IPS-20b (cell line): ENCODE results near the gene CAMSAP1.

Experiments used
- H3K27ac ChIP-seq: one replicate; pipeline ENCODE4 v1.5.1; 2013; ENCODE audit warnings: low read length
- H3K27me3 ChIP-seq: 2 replicates; pipeline ENCODE4 v1.6.1; 2013; ENCODE audit warnings: mild to moderate bottlenecking, low read length, inconsistent platforms; ENCODE audit not compliant: insufficient read depth
- H3K36me3 ChIP-seq: 2 replicates; pipeline ENCODE4 v1.6.1; 2013; ENCODE audit warnings: low read depth, mild to moderate bottlenecking, inconsistent platforms, low read length, moderate library complexity; ENCODE audit not compliant: insufficient read depth
- H3K4me1 ChIP-seq: 2 replicates; pipeline ENCODE4 v1.6.1; 2013; ENCODE audit warnings: mild to moderate bottlenecking, control low read depth, inconsistent platforms, low read length, moderate library complexity; ENCODE audit not compliant: insufficient read depth
- H3K4me3 ChIP-seq: 2 replicates; pipeline ENCODE4 v1.5.1; 2013; ENCODE audit warnings: mild to moderate bottlenecking, low read length, inconsistent platforms
- H3K9ac ChIP-seq: 2 replicates; pipeline ENCODE4 v1.6.1; 2013; ENCODE audit warnings: low read depth, mild to moderate bottlenecking, inconsistent platforms, low read length, moderate library complexity
- H3K9me3 ChIP-seq: 2 replicates; pipeline ENCODE4 v1.6.1; 2013; ENCODE audit warnings: mild to moderate bottlenecking, low read depth, low read length, inconsistent platforms; ENCODE audit not compliant: insufficient read depth

Gene CAMSAP1

DNA sequence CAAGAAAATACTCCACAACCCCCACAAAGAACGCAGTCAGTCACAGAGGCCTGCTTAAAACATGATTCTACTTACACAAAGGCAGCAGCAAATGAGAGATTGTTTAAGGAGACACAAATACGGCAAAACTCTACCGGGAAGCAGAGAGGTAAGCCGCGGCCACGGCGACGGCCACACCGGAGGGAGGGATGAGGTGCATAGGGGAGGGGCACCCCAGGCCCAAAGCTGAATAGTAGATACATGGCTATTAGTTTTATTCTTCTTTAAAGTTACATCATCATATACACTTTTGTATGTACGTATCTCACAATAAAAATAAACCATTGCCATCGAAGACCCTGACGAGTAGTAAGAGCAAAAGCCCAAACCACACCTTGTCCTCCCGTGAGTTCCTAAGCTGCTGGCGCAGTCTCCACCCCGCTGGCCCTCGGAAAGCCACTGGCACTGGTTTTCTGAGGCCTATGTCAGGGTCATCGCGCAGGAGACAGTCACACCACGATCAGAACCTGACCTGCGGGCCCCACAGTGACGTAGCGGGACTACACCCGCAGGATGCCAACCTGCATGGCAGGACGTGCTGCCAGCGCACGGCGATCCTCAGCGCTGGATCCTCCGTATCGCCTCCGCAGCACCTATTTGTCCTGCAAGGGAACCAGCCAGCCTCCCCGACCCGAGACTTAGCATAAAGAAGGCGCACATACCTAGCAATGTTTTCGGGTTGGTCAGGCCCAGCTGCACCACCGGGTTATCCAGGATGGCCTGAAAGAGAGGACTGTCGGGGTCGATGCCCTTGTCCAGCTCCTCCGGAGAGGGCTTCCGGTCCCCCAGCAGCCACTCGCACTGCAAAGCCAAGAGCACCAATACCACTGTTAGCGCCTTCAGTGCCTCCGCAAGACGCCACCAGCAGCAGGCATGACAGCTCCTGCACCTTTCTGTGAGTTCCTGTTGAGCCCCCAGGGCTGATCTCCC lies 30.5 kb upstream of the CAMSAP1 start:
- Histone ChIP-seq H3K4me3 (no peak overlapping the region), H3K36me3 (peaks cover 72% of the 10 kb centered on the region), H3K9ac (no peak overlapping the region), H3K9me3 (peaks cover 9% of the 10 kb centered on the region; the same call in 1 of the 2 replicates), H3K27me3 (no peaks in the 10 kb centered on the region), H3K4me1 (no peaks in the 10 kb centered on the region), H3K27ac (no peak overlapping the region)

DNA sequence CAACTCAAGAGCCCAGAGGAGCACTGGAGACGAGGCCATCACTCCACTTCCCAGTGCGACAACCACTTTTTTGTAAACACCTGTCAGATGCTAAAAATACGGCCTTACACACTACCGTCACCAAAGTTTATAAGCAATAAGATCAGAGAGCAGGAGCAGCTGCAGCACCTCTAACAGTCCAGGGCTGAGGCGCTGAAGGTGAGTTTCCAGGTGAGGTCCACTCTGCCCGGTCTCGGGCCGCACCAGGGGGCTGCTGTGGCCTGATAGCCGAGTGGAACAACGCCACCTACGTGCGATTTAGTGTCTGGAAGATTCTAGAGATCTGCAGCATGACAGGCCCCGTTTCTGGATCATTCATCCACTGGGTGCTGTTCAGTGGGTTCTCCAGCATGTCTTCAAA lies 25.8 kb upstream of the CAMSAP1 start:
- Histone ChIP-seq H3K4me1 (no peaks in the 10 kb centered on the region), H3K27ac (no peak overlapping the region), H3K4me3 (no peak overlapping the region), H3K9me3 (peaks cover 9% of the 10 kb centered on the region; the same call in 1 of the 2 replicates), H3K36me3 (peaks cover 56% of the 10 kb centered on the region), H3K27me3 (no peaks in the 10 kb centered on the region), H3K9ac (no peak overlapping the region)

GRCh38 chr9:135932656-135933055 lies 25.3 kb upstream of the CAMSAP1 start:
- Histone ChIP-seq H3K9me3 (peaks cover 9% of the 10 kb centered on the region; the same call in 1 of the 2 replicates), H3K27ac (no peak overlapping the region), H3K36me3 (peaks cover 51% of the 10 kb centered on the region), H3K27me3 (no peaks in the 10 kb centered on the region), H3K4me1 (no peaks in the 10 kb centered on the region), H3K4me3 (no peak overlapping the region), H3K9ac (no peak overlapping the region)

GRCh38 chr9:135931349-135931820 lies 24.0 kb upstream of the CAMSAP1 start:
- H3K4me1 ChIP-seq: no peaks in the 10 kb centered on the region
- H3K9ac ChIP-seq: no peak overlapping the region
- no peaks in the 10 kb centered on the region for H3K27me3 ChIP-seq
- peaks cover 40% of the 10 kb centered on the region for H3K36me3 ChIP-seq
- no peak overlapping the region for H3K4me3 ChIP-seq
- no peak overlapping the region for H3K27ac ChIP-seq
- H3K9me3 ChIP-seq: peaks cover 3% of the 10 kb centered on the region; the same call in 1 of the 2 replicates

DNA sequence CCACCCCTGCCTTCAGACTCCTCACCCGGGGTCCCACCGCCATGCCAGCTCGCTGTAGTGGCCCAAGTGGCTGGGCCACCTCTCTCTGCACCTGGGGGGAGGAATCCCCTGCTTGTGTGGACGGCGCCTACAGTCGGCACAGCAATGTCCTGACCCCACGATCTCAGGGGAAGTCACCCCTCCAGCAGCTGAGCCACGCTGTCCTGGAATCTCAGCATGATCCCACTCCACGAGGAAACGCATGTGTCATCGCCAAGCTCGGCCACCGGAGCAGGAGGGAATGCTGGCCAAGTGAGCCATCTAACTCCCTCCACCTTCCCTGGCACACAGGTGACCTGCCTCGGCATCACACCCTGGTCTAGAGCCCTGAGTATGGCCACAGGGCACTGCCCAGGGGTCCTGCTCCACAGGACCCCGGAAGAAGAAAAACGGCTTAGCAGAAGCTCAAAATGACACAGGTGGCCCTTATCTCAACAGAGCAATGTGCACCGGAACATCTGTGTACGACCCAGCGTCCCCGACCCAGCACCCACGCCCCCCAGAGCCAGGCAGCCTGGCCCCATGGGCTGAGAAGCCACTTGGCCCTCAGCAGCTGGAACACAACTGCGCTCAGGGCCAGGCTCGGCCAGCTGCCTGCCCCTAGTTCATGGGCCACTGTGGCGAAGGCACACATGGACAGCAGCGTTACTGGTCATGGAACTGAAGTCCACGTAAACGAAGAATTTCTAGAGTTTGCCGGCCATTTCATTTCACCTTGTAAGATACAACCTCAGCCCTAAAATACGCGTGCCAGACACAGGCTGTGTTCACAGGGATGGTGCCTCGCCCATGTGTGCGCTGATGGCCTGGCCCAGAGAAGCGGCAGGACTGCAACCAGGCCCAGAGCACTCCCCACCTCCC lies 23.4 kb upstream of the CAMSAP1 start:
- no peaks in the 10 kb centered on the region for H3K4me1 ChIP-seq
- no peak overlapping the region for H3K9ac ChIP-seq
- H3K9me3 ChIP-seq: no peaks in the 10 kb centered on the region
- H3K27ac ChIP-seq: no peak overlapping the region
- no peak overlapping the region for H3K4me3 ChIP-seq
- H3K27me3 ChIP-seq: no peaks in the 10 kb centered on the region
- H3K36me3 ChIP-seq: peaks cover 33% of the 10 kb centered on the region

DNA sequence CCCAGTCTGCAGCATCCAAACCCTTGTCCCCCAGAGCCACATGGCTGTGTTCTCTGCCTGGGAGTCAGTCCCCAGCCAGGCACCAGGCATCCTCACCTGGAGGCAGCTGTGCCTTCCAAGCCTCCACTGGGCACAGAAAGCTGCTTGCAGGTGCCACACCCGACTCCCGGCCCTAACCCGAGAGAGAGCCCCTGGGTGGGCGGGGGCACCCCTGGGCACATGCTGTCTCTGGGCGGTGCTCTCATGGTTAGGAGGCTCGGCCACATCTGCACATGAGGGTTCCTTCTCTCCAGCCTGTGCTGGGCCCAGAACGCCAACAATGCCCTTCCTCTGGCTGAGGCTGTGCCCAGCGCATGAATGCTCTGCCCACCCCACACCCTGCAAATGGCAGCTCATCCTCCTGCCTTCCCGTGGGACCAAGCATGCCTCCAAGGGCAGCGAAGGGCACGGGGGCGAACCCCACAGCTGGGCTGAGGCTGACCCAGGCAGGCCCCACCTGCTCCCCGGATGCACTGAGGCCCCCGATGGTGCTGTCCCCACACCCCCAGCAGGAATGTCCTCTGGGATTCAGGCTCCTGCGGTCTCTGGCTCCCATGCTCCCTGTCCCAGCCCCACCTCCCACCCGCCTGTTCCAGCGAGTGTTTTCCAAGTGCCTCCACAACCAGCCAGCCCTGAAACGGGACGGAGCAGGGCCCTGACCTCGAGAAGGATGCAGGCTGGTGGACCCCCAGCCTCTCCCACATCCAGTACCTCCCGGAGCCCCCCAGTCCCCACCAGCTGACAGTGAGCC lies 22.5 kb upstream of the CAMSAP1 start:
- no peak overlapping the region for H3K4me3 ChIP-seq
- H3K9ac ChIP-seq: no peak overlapping the region
- H3K27ac ChIP-seq: no peak overlapping the region
- no peaks in the 10 kb centered on the region for H3K4me1 ChIP-seq
- H3K27me3 ChIP-seq: no peaks in the 10 kb centered on the region
- peaks cover 30% of the 10 kb centered on the region for H3K36me3 ChIP-seq
- no peaks in the 10 kb centered on the region for H3K9me3 ChIP-seq

- Histone ChIP-seq H3K4me3 (no peak overlapping the region), H3K4me1 (no peaks in the 10 kb centered on the region), H3K9me3 (no peaks in the 10 kb centered on the region), H3K27me3 (no peaks in the 10 kb centered on the region), H3K36me3 (peaks cover 26% of the 10 kb centered on the region), H3K27ac (no peak overlapping the region), H3K9ac (no peak overlapping the region)
Measured at GRCh38 chr9:135928731-135929655, 21.6 kb upstream of the CAMSAP1 start.

DNA sequence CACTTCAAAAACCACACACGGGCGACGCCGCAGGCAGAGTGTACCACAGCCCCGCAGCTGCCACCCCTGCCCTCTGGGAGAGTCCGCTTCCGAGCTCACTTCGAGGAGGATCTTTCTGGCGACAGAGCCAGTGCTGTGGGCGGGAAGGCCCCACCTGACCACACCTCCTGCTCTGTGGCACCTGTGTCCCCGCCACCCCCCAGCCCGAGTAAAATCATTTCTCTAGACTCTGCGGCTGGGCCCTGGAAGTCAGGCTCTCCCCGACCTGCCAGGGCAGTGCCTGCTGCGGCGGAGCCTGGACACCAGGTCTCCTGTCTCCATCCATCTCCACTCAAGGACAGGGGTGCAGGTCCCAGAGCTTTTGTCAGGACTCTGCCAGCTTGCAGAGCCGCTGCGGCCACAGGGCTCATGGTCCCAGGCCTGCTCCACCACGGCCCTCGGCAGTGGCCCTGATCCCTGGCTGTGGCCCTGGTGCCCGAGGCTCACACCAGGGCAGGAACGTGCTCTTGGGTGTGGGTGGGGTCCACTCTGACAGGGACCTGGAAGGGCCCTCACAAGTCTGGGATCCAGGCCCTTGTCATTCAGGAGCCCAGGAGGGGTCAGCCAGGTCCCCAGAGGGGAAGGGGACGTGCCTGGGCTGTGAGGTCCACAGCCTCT lies 20.9 kb upstream of the CAMSAP1 start:
- no peaks in the 10 kb centered on the region for H3K4me1 ChIP-seq
- peaks cover 18% of the 10 kb centered on the region for H3K36me3 ChIP-seq
- no peak overlapping the region for H3K9ac ChIP-seq
- no peaks in the 10 kb centered on the region for H3K9me3 ChIP-seq
- H3K27me3 ChIP-seq: no peaks in the 10 kb centered on the region
- H3K4me3 ChIP-seq: no peak overlapping the region
- H3K27ac ChIP-seq: no peak overlapping the region

GRCh38 chr9:135927195-135928013 lies 20.1 kb upstream of the CAMSAP1 start:
- H3K4me1 ChIP-seq: no peaks in the 10 kb centered on the region
- H3K4me3 ChIP-seq: no peak overlapping the region
- no peak overlapping the region for H3K27ac ChIP-seq
- peaks cover 10% of the 10 kb centered on the region; the same call in 1 of the 2 replicates for H3K36me3 ChIP-seq
- H3K9ac ChIP-seq: no peak overlapping the region
- no peaks in the 10 kb centered on the region for H3K9me3 ChIP-seq
- no peaks in the 10 kb centered on the region for H3K27me3 ChIP-seq
